Activated CD4-positive, alpha-beta memory T cell treated with anti-CD3 and anti-CD28 coated beads, Interleukin-2, amount 10 ng/mL, durations not matched to agents 7 days and 5 days (primary cell): ENCODE measurements around the gene PDX1. TPM values are rescaled to one million over a fixed set of nuclear protein-coding genes. Genes with fewer than 3 reads are reported as not detected.

Source experiments
- CTCF ChIA-PET: fragments of 350-600 bp; sonication (Branson Sonifier 250); formaldehyde crosslinking; loops from one replicate; lab custom pipeline; 2021; ENCODE audit warnings: antibody characterized with exemption, inconsistent platforms; lab: Charles Lee
- POLR2A ChIA-PET: fragments of 350-600 bp; sonication (Branson Sonifier 250); formaldehyde crosslinking; loops from one replicate; lab custom pipeline; 2021; ENCODE audit warnings: antibody characterized with exemption; lab: Charles Lee
- DNase-seq: peaks from one replicate; pipeline ENCODE4 v3.0.0-alpha.2; 2020
- H3K27ac Mint-ChIP-seq: one replicate; pipeline ENCODE4 v1.8.0; 2021; ENCODE audit warnings: mild to moderate bottlenecking, mixed read lengths
- H3K27me3 Mint-ChIP-seq: one replicate; pipeline ENCODE4 v1.8.0; 2021; ENCODE audit warnings: mixed read lengths
- H3K36me3 Mint-ChIP-seq: one replicate; pipeline ENCODE4 v1.8.0; 2021; ENCODE audit warnings: low read depth, mixed read lengths
- H3K4me1 Mint-ChIP-seq: one replicate; pipeline ENCODE4 v1.8.0; 2021; ENCODE audit warnings: mixed read lengths
- H3K4me3 Mint-ChIP-seq: one replicate; pipeline ENCODE4 v1.8.0; 2021; ENCODE audit warnings: mild to moderate bottlenecking, mixed read lengths
- H3K9me3 Mint-ChIP-seq: one replicate; pipeline ENCODE4 v1.8.0; 2021; ENCODE audit warnings: mixed read lengths
- total RNA-seq, 2 experiments: library from RNA; stranded (reverse); gene quantifications; one replicate each; pipeline ENCODE4 v1.2.3, GENCODE V29; 2021

Gene PDX1
- total RNA-seq, 2 experiments from 2014 or later, result not detected

- no peak overlapping the region for H3K4me3 Mint-ChIP-seq
- H3K9me3 Mint-ChIP-seq, result no peaks in the 10 kb centered on the region
- no peak for DNase-seq
- ChIA-PET POLR2A (no interaction called here), CTCF (interaction anchor here (0.8 kb wide), 1 partner anchor 19 kb away, joined by 3 read pairs; no protein-coding TSS in a partner anchor)
- H3K27ac Mint-ChIP-seq, result no peak overlapping the region
- H3K27me3 Mint-ChIP-seq, result peaks cover 76% of the 10 kb centered on the region
- H3K36me3 Mint-ChIP-seq, result peaks cover 3% of the 10 kb centered on the region
- H3K4me1 Mint-ChIP-seq, result peaks cover 9% of the 10 kb centered on the region
Observed at GRCh38 chr13:27965343-27965739, 45.5 kb downstream of the PDX1 start.

DNA sequence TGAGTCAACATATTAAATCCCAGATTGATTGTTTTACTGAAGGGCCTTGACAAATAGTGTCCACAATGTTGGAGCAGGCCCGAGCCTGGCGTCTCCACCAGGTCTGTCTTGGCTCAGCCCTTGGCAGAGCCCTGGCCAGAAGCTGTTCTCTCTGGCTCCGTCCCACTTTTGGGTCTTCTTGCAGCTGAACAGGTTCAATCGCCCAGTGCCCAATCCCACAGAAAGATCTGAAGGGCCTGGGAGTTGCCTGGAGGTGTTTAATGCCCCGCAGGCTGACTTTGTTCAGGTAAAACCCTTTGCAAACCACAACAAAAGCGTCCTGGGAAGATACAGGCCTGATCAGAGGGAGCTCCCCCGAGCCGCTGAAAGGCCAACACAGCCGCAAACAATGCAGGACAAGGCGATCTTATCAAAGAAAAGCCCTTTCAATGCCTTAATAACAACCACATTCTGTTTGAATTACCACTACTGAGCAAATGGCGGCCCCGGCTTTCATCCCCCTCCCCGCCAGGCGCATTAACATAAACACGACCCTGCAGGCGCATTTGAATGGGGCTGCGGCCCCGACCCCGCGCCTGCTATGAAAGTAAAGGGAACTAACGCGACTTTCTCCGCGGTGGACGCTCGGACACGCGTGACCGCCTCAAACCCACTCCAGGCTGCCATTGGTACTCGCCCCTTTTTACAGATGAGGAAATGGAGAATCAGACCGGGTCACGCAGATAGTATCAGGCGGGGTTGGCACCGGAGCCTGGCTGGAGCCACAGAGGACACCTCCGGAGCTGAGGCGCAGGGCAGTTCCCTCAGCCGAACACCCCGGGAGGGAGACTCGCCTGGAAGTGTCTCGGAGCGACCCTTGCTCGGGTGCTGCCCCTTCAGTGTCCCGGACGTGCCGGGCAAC lies 46.2 kb downstream of the PDX1 start:
- Mint-ChIP-seq H3K27me3 (peaks cover 78% of the 10 kb centered on the region), H3K36me3 (peaks cover 3% of the 10 kb centered on the region), H3K4me1 (peaks cover 9% of the 10 kb centered on the region), H3K27ac (no peak overlapping the region), H3K4me3 (no peak overlapping the region), H3K9me3 (no peaks in the 10 kb centered on the region)
- ChIA-PET POLR2A (no interaction called here), CTCF (no interaction called here)
- DNase-seq, result no peak

GRCh38 chr13:27966641-27967202 lies 46.9 kb downstream of the PDX1 start:
- ChIA-PET POLR2A (no interaction called here), CTCF (no interaction called here)
- Mint-ChIP-seq H3K4me3 (no peak overlapping the region), H3K9me3 (no peaks in the 10 kb centered on the region), H3K27me3 (peaks cover 79% of the 10 kb centered on the region), H3K27ac (no peak overlapping the region), H3K4me1 (peaks cover 6% of the 10 kb centered on the region), H3K36me3 (peaks cover 3% of the 10 kb centered on the region)
- DNase-seq, result no peak

- Mint-ChIP-seq H3K4me3 (no peak overlapping the region), H3K36me3 (peaks cover 3% of the 10 kb centered on the region), H3K9me3 (no peaks in the 10 kb centered on the region), H3K27me3 (peaks cover 75% of the 10 kb centered on the region), H3K27ac (no peak overlapping the region), H3K4me1 (peaks cover 6% of the 10 kb centered on the region)
- ChIA-PET CTCF (no interaction called here), POLR2A (no interaction called here)
- no peak for DNase-seq
Observed at GRCh38 chr13:27967203-27967735, 47.5 kb downstream of the PDX1 start.

DNA sequence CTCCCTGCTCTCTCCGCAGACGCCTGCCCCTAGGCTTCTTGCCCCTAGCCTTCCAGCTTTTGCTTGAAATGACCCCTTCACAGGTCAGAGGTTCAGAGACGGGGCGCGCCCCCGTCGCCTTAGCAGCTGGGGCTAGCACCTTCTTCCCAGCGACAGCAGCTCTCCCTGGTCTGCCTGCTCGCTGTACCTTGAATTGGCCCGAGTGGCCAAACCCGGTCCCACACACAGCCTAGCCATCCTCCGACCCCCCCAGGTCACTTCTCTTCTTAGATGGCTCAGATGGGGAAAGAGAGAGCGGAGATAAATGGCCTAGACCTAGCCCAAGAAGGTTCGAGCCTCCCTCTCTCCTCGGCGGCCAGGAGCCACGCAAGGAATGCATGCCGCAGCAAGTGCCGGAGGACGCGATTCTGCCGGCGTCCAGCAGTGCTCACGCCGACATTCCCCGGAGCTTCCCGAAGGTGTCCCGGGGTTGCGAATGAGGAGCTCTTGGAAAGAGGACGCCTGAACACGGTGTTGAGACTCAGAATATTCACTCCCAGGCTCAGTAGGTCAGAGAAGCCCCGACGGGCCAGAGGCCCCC lies 48.0 kb downstream of the PDX1 start:
- peaks cover 74% of the 10 kb centered on the region for H3K27me3 Mint-ChIP-seq
- peaks cover 6% of the 10 kb centered on the region for H3K4me1 Mint-ChIP-seq
- DNase-seq, result no peak
- ChIA-PET POLR2A (no interaction called here), CTCF (no interaction called here)
- no peaks in the 10 kb centered on the region for H3K9me3 Mint-ChIP-seq
- H3K4me3 Mint-ChIP-seq, result peak overlapping the region; percentile 37
- peak overlapping the region; percentile 40 for H3K27ac Mint-ChIP-seq
- peaks cover 3% of the 10 kb centered on the region for H3K36me3 Mint-ChIP-seq

GRCh38 chr13:27968316-27969081 lies 48.7 kb downstream of the PDX1 start:
- Mint-ChIP-seq H3K36me3 (peaks cover 3% of the 10 kb centered on the region), H3K4me3 (no peak overlapping the region), H3K27me3 (peaks cover 75% of the 10 kb centered on the region), H3K9me3 (no peaks in the 10 kb centered on the region), H3K27ac (no peak overlapping the region), H3K4me1 (peaks cover 6% of the 10 kb centered on the region)
- DNase-seq, result no peak
- POLR2A ChIA-PET, result no interaction called here
- CTCF ChIA-PET, result no interaction called here

DNA sequence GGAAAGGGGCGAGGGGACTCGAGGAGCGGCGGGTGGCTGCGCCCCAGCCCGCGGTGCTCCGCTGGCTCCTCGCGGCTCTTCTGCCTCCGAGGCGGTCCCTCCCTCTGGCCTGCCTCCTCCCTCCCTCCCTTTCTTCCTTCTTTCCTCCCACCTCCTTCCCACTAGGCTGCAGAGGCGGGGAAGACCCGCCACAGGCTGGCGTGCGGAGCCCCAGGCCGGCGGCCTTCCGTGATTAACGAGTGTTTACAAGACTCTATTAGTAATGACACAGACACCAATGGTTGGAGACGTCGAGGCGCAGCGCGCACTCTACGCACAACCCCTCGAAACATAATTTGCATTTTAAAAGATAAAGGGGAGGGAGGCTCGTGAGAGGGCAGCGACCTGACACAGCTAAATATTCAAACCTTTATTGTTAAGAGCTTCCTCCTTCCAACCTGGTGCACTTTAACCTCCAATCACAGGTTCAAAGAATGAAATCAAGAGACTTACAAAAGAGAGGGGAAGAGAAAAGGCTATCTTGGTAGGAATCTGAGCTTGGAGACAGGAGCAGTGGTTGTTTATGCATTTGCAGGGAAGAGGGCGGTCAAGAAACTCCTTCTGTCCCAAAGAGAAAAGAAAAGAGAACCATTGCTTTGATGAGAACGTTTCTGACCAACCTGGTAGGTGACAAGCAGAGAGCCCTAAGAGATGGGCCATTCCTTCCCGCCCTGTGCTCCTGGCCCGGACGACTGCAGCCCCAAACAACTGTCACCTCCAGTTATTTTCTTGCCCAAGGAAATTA lies 49.5 kb downstream of the PDX1 start, which contains the start of gene CDX2:
Gene CDX2, minus strand, starts transcription at position 234 of the 784 bp plus-strand sequence. CDS start 309 bp downstream, outside the sequence.
- DNase-seq, result no peak
- peaks cover 6% of the 10 kb centered on the region for H3K4me1 Mint-ChIP-seq
- H3K4me3 Mint-ChIP-seq, result no peak within 1 kb of the TSS
- POLR2A ChIA-PET, result no interaction called here
- H3K27ac Mint-ChIP-seq, result peak within 1 kb of the TSS; percentile 18
- peaks cover 76% of the 10 kb centered on the region for H3K27me3 Mint-ChIP-seq
- H3K36me3 Mint-ChIP-seq, result peaks cover 3% of the 10 kb centered on the region
- H3K9me3 Mint-ChIP-seq, result no peaks in the 10 kb centered on the region
- CTCF ChIA-PET, result interaction anchor here (1.0 to 1.4 kb wide), 4 partner anchors 13 to 139 kb away, joined by 3 to 4 read pairs (median 4); no protein-coding TSS in a partner anchor

DNA sequence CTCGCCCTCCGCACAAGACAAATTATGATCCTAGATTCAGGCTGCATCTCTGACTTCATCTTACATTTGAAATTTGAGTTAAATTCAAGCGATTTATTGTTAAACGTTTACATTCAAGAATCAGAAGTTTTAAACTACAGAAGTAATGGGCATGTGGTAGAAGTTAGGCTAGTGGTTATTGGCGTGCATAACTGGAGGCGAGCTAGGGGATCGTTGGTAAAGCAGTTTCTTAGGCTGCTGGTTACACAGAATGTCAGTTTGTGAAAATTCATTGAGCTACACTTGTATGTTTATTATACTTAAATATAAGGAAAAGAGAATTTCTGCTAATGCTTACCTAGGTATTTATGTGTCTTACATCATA lies 50.0 kb downstream of the PDX1 start:
- no peak for DNase-seq
- Mint-ChIP-seq H3K4me3 (no peak overlapping the region), H3K27me3 (peaks cover 79% of the 10 kb centered on the region), H3K4me1 (peaks cover 9% of the 10 kb centered on the region), H3K36me3 (peaks cover 3% of the 10 kb centered on the region), H3K27ac (peak overlapping the region; percentile 18), H3K9me3 (no peaks in the 10 kb centered on the region)
- ChIA-PET POLR2A (no interaction called here), CTCF (interaction anchor here (1.0 to 1.4 kb wide), 4 partner anchors 13 to 139 kb away, joined by 3 to 4 read pairs (median 4); no protein-coding TSS in a partner anchor)

- ChIA-PET POLR2A (no interaction called here), CTCF (interaction anchor here (1.0 to 1.4 kb wide), 4 partner anchors 12 to 140 kb away, joined by 3 to 4 read pairs (median 4); no protein-coding TSS in a partner anchor)
- peaks cover 3% of the 10 kb centered on the region for H3K36me3 Mint-ChIP-seq
Observed at GRCh38 chr13:27970382-27971235, 50.8 kb downstream of the PDX1 start.

GRCh38 chr13:27971236-27971645 lies 51.4 kb downstream of the PDX1 start:
- CTCF ChIA-PET, result interaction anchor here (1.0 kb wide), 2 partner anchors 11 to 13 kb away, joined by 3 to 5 read pairs; no protein-coding TSS in a partner anchor
- Mint-ChIP-seq H3K27ac (no peak overlapping the region), H3K4me3 (no peak overlapping the region), H3K4me1 (peaks cover 19% of the 10 kb centered on the region), H3K9me3 (no peaks in the 10 kb centered on the region), H3K27me3 (peaks cover 78% of the 10 kb centered on the region), H3K36me3 (peaks cover 3% of the 10 kb centered on the region)
- DNase-seq, result no peak
- POLR2A ChIA-PET, result interaction anchor here (1.0 kb wide), 1 partner anchor 47 kb away, joined by 3 read pairs; no protein-coding TSS in a partner anchor

More at GRCh38 chr13:27970382-27971235, 50.8 kb downstream of the PDX1 start:
- Mint-ChIP-seq H3K9me3 (no peaks in the 10 kb centered on the region), H3K4me3 (no peak overlapping the region), H3K4me1 (peaks cover 14% of the 10 kb centered on the region), H3K27ac (no peak overlapping the region), H3K27me3 (peaks cover 78% of the 10 kb centered on the region)
- no peak for DNase-seq
